Measurements from ENCODE around the gene SPPL3. TPM values are rescaled to one million over a fixed set of nuclear protein-coding genes. Genes with fewer than 3 reads are reported as not detected.

The SPPL3 gene
- total and polyA plus RNA-seq, 7 donors: 7.3 to 24.2 (median 17.5) TPM

DNA sequence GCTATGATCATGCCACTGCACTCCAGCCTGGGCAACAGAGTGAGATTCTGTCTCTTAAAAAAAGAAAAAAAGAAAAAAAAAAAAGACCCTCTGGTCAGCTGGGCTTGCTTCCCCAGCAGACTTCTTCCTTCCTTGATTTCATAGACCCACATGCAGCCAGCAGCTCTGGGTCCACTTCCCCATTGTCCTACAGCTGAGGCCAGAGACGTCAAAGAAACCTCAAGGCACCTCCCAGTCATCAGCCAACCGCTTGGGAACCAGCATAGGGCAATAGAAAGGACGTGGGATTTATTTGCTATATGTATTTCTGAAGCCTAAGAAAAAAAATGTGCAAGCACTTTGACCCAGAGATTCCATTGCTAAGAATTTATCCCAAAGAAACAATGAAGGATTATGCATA lies 35.4 kb upstream of the SPPL3 start:
- 20 to 32% (median 27%) methylated on average over 3 of the region's 3 CpGs for WGBS, 3 donors
- TF ChIP-seq, protein P1, sequence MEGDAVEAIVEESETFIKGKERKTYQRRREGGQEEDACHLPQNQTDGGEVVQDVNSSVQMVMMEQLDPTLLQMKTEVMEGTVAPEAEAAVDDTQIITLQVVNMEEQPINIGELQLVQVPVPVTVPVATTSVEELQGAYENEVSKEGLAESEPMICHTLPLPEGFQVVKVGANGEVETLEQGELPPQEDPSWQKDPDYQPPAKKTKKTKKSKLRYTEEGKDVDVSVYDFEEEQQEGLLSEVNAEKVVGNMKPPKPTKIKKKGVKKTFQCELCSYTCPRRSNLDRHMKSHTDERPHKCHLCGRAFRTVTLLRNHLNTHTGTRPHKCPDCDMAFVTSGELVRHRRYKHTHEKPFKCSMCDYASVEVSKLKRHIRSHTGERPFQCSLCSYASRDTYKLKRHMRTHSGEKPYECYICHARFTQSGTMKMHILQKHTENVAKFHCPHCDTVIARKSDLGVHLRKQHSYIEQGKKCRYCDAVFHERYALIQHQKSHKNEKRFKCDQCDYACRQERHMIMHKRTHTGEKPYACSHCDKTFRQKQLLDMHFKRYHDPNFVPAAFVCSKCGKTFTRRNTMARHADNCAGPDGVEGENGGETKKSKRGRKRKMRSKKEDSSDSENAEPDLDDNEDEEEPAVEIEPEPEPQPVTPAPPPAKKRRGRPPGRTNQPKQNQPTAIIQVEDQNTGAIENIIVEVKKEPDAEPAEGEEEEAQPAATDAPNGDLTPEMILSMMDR (IDR thresholded peaks at IDR 0.05): no peak
- no peaks in the 10 kb centered on the region for H3K9me3 ChIP-seq
- no peaks in the 10 kb centered on the region for H3K4me1 ChIP-seq
- no peaks in the 10 kb centered on the region for H3K36me3 ChIP-seq (ENCODE audit: insufficient read depth in 1 of 2, low read depth in 1 of 2)
- H3K27me3 ChIP-seq (ENCODE audit: insufficient read depth in 3 of 3, low read length in 2 of 3): peaks cover 0 to 5% (median 3%) of the 10 kb centered on the region in 3 donors
- ATAC-seq: no peak
- H3K4me3 ChIP-seq: no peak overlapping the region
- DNase-seq: peak; percentile 18 to 57
- no peak overlapping the region for H3K27ac ChIP-seq
- intact Hi-C loops (cut with DNase I): no loop called here

DNA sequence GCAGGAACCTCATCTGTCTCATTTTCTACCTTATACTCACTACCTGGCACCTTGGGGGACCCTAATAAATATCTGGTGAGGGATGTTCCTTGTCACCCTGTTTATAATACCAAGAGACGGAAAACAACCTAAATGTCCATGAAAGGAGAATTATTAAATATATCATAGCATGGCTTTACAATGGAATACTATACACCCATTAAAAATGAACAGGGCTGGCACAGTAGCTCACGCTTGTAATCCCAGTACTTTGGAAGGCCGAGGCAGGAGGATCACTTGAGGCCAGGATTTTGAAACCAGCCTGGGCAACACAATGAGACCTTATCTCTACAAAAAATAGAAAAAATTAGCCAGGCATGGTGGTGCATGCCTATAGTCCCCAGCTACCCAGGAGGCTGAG lies 34.3 kb upstream of the SPPL3 start:
- H3K9me3 ChIP-seq: no peaks in the 10 kb centered on the region
- peaks cover 0 to 5% (median 3%) of the 10 kb centered on the region in 3 donors for H3K27me3 ChIP-seq (ENCODE audit: insufficient read depth in 3 of 3, low read length in 2 of 3)
- no peak for ATAC-seq
- DNase-seq: peak in 1 of 2 donors; percentile 2
- TF ChIP-seq, protein P1 (IDR thresholded peaks at IDR 0.05): no peak
- intact Hi-C loops (cut with DNase I): no loop called here
- no peaks in the 10 kb centered on the region for H3K36me3 ChIP-seq (ENCODE audit: insufficient read depth in 1 of 2, low read depth in 1 of 2)
- H3K4me3 ChIP-seq: no peak overlapping the region
- 71 to 81% (median 72%) methylated on average over 3 of the region's 3 CpGs for WGBS, 3 donors
- H3K27ac ChIP-seq: no peak overlapping the region
- no peaks in the 10 kb centered on the region for H3K4me1 ChIP-seq

DNA sequence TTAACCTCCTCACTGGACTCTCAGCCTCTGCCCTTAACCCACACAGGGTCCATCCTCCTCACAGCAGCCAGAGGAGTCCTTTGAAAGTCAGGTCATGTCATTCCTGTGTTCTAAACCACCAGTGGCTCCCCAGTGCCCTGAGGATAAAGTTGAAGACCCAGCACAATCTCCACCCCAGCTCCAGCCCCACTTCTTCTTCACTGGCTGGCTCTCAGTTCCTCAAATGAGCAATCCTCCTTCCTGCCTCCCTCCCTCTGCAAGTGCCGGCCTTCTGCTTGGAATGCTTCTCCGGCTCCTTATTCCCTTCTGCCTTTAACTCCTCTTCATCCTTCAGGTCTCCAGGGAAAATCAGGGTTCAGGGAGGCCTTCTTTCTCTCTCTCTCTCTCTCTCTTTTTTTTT lies 32.0 kb upstream of the SPPL3 start:
- intact Hi-C loops (cut with DNase I): no loop called here
- H3K27me3 ChIP-seq (ENCODE audit: insufficient read depth in 3 of 3, low read length in 2 of 3): peaks cover 0 to 5% (median 3%) of the 10 kb centered on the region in 3 donors
- peak in 1 of 2 donors; percentile 18 for DNase-seq
- no peaks in the 10 kb centered on the region for H3K36me3 ChIP-seq (ENCODE audit: insufficient read depth in 1 of 2, low read depth in 1 of 2)
- no peak for ATAC-seq
- H3K9me3 ChIP-seq: no peaks in the 10 kb centered on the region
- H3K4me1 ChIP-seq: no peaks in the 10 kb centered on the region
- H3K4me3 ChIP-seq: no peak overlapping the region
- TF ChIP-seq, protein P1 (IDR thresholded peaks at IDR 0.05): no peak
- H3K27ac ChIP-seq: no peak overlapping the region
- WGBS, 3 donors: 37 to 80% (median 48%) methylated on average over 2 of the region's 2 CpGs

- DNase-seq: no peak
- Histone ChIP-seq H3K4me1 (no peaks in the 10 kb centered on the region), H3K27ac (no peak overlapping the region), H3K27me3 (ENCODE audit: insufficient read depth in 3 of 3, low read length in 2 of 3) (peaks cover 0 to 3% (median 3%) of the 10 kb centered on the region in 3 donors), H3K36me3 (ENCODE audit: insufficient read depth in 1 of 2, low read depth in 1 of 2) (no peaks in the 10 kb centered on the region), H3K4me3 (no peak overlapping the region), H3K9me3 (no peaks in the 10 kb centered on the region)
- WGBS, 3 donors: 71 to 78% (median 76%) methylated on average over 6 of the region's 6 CpGs
- intact Hi-C loops (cut with DNase I): no loop called here
- ATAC-seq: no peak
- TF ChIP-seq, protein P1 (IDR thresholded peaks at IDR 0.05): no peak
Observed at GRCh38 chr12:120933786-120934185, 29.6 kb upstream of the SPPL3 start.

DNA sequence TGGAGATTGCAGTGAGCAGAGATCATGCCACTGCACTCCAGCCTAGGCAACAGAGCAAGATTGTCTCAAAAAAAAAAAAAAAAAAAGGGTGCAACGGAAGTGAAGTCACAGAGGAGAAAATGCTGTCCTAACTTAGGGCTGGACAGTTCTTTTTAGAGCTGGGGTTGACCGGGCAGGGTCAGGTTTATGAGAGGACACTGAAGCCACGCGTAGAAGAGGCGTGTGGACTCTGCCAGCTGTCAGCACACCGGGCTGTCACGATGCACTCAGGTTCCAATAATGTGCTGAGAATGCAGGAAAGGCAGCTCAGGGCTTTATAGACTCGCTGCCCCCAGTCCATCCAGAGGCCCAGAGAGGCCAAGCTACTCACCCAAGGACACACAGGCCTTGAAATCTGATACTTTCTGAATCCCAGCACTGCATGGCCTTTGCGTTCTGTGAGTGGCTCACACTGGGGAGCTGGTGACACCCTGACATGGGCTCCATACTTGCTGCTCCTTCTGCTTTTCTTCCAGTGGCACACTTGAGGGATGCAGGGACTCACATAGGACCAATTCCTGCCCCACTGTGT lies 28.9 kb upstream of the SPPL3 start:
- Histone ChIP-seq H3K9me3 (no peaks in the 10 kb centered on the region), H3K4me3 (no peak overlapping the region), H3K27ac (no peak overlapping the region), H3K27me3 (ENCODE audit: insufficient read depth in 3 of 3, low read length in 2 of 3) (peaks cover 0 to 3% (median 2%) of the 10 kb centered on the region in 3 donors), H3K4me1 (no peaks in the 10 kb centered on the region), H3K36me3 (ENCODE audit: insufficient read depth in 1 of 2, low read depth in 1 of 2) (no peaks in the 10 kb centered on the region)
- ATAC-seq (no peak), DNase-seq (no peak)
- 44 to 58% (median 45%) methylated on average over 8 to 9 of the region's 9 CpGs for WGBS, 3 donors
- intact Hi-C loops (cut with DNase I): no loop called here
- TF ChIP-seq, protein P1 (IDR thresholded peaks at IDR 0.05): no peak
